Astrocyte (in vitro differentiated cells and primary cell): ENCODE measurements around the gene FN3K.

Source experiments
- CTCF ChIP-seq: IDR thresholded peaks from 2 replicates; pipeline ENCODE4 v1.5.1; 2011; ENCODE audit warnings: low read depth, mild to moderate bottlenecking, inconsistent platforms, low read length, moderate library complexity; ENCODE audit not compliant: insufficient read depth
- EZH2 ChIP-seq: IDR thresholded peaks from 2 replicates; pipeline ENCODE4 v1.6.1; 2012; ENCODE audit warnings: mild to moderate bottlenecking, low read length, inconsistent platforms; ENCODE audit not compliant: insufficient read depth

DNA sequence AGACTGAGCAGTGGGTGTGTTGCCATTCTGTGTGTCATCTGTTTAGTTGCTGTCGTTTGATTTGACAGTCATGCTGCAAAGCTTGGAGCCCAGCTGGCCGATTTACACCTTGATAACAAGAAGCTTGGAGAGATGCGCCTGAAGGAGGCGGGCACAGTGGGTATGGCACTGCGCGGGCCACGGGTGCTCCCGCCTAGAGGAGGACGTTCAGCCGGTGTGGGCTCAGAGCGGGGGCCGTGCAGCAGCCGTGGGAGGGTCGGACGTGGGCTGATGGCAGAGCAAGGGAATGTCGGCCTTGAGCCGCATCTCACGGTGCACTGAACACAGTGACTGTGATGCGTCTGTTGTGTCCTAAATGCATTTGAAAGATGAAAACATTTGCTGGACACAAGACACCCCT, 15.2 kb upstream of the FN3K start:
- TF ChIP-seq EZH2 = no peak
- TF ChIP-seq CTCF = no peak
